HG03342 (cell line): ENCODE results near the gene CAMK1D.

ENCODE experiments used
- ATAC-seq: cut with Tn5 transposase; IDR thresholded peaks from one replicate; pipeline ENCODE4 v1.9.1; 2021; ENCODE audit warnings: mild to moderate bottlenecking, moderate library complexity; ENCODE audit not compliant: unreplicated experiment

The CAMK1D gene

DNA sequence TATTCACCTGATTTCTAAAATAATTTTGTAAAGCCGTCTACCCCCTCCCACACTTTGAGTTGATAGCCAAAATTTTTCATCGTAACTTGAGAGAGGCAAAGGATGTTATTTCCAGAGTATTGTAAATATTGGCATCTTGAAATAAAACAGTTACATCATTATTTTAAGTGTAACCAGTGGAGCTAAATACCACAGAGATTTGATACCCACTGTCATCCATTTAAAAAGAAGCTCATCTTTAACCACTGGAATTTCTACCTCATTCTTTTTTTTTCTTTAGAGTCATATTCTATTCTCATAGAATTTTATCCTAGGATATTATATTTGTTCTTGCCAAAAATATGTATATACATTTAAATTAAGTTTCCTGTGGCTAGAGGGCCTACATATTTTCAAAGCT, 48.6 kb downstream of the CAMK1D start:
- ATAC-seq: no peak

DNA sequence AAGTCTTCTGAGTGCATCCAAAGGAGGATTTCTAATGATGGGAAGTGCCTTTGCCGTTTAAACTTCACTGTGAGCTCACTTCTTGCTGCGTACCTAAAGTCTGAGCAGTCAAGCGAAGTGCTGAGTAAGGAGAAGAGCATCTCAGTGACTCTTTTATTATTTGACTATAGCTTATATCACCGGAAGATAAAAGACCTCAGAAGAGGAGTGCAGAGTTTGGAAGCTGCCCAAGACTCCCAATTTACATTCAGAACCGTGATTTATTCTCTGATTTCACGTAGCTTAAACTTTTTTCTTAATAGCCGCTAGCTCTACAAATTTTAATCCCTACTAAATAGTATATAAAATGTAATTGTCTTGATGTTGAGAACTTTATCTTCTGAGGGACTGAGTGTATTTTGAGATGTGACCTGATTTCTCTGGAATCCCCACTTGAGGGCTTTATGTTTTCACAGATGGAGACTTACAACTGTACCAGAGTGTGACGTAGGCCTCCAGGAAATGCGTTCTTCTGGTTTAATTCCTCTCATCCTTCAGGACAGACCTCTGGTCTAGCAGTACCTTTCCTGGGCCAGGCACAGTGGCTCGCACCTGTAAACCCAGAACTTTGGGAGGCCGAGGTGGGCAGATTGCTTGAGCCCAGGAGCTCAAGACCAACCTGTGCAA, 51.1 kb downstream of the CAMK1D start:
- ATAC-seq: no peak

DNA sequence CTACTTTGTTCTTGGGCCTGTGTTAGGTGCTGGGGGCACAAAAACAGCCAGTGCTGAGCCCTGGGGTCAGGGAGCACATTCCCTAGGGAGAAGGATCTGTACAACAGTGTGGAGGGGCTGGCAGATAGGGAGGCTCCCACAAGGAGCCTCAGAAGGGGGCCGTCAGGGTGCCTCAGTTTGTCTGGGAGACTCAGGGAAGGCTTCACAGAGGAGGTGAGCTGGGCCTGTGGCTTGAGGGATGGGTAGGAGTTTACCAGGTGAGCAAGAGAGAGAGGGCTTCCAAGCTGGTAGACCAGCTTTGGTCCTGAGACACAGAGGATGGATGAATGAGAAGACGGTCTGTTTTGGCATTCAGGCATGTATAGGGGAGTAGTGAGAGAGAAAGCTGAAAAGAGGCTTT, 52.1 kb downstream of the CAMK1D start:
- no peak for ATAC-seq

DNA sequence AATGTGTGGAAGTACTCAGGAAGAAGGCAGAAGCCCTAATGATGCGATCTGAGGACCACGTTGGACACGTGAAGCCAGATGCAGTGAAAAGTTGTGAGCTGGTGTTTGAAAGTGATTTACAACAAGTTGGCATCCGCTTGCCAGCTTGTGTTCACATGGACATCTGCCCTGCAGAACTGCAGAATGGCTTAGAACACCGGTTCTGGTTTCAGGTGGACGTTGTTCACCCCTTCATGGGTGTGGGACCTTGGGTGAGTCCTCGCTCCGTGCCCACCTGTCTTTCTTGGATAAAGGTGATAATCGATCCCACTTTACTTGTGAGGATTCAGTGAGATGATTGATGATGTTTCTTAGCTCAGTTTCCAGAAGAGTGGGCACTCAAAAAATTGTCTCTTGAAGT, 53.8 kb downstream of the CAMK1D start:
- ATAC-seq: no peak

DNA sequence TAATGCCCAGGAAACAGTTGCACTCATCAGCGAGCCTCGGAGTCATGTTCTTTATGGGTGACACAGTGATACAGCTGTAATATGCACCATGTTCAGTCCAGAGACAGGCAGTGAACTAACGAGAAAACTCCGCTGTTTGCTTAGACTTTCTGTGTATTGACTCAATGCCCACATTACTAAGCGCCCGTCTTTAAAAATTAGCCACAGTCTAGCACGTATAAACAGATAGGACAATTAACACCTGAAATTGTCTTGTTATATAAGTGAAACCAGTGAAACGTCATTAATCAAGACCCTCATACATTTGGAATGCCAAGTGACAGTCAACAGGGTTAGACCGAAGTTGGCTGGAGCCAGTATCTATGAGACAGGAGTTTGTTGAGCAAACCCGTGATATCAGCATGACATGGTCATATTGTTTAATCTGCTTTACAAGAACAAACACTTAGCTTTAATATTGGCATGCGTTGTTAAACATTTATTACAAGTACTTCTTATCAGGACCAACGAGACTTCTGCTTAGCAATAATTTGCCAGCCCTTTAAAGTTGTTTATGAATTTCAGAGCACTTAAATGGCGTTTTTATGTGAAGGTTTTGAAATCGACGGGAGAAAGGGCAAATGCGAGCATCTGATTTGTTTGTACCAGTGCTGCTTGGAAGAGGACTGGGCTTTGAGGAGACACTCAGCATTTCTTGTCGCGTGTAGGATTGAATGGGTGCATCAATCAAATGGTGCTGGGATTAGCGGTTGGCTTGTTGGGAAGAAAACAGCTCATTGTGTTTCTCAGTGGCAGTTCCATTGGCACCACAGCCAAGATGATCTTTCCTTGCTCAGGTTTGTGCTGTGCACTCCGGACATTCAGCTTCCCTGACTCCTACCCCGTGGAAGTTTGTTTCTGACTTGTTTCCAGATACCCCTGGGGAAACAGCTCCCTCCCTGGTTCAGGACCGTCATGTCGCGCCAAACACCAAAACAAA, 56.3 kb downstream of the CAMK1D start:
- ATAC-seq: no peak

DNA sequence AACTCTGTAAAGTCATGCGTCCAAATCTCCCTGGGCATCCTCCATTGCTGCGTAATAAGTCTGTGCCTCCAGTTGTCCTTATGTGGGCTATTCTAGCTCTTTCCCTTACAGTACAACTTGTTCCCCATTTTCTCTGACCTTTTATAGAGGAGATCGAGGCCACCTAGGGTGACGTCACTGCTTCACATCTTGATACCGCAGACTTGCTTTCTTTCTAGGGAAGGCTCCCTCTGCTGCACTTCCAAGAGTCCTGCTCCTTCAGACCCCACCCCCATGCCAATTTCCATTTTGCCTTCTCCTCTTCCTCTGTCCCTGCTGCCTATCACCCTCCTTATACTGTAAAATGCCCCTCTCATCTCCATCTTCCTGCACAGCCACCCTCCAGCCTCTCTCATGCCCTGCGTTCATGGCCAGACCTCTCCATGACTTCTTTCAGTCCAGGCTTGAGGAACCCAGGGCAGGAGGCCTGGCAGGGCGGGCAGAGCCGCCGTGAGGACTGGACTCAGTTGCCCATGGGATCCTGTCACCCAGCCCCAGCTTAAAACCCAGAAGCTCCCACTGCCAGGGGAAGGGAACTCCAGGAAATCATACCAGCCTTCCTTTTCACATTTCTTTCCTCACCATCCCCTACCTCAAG, 57.5 kb downstream of the CAMK1D start:
- ATAC-seq: no peak

DNA sequence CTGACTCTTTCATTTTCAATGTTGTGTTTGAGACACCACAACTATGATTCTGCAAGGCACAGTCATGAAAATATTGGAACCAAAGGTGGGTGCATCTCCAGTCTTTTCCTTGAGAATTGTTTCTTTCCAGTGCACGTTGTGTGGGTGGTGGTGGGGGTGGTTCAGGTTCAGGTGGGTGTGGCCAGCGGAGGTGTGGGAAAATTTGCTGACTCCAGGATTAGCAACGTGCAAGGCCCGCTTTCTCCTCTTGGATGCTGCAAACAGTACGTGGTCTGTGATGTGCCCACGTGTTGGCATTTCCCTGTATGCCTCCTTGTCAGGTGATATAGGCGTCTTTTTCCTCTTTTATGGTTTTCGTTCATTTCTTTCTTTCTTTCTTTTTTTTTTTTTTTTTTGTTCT, 59.1 kb downstream of the CAMK1D start:
- no peak for ATAC-seq

DNA sequence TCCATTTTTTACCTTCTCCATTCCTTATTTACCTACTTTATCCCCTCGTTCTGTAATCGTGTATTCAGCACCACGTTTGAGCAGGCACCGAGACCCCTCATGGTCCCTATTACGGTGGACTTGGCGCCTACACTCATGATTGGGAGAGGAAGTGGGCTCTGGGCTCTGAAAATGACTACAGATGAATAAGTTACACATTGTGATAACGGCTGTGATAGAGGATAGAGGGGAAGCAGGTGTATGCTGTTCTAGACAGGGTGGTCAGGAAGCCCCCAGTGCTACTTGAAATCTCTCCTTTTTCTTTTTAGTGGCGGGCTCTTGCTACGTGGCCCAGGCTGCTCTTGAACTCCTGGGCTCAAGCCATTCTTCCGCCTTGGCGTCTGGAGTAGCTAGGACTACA, 59.8 kb downstream of the CAMK1D start:
- no peak for ATAC-seq

DNA sequence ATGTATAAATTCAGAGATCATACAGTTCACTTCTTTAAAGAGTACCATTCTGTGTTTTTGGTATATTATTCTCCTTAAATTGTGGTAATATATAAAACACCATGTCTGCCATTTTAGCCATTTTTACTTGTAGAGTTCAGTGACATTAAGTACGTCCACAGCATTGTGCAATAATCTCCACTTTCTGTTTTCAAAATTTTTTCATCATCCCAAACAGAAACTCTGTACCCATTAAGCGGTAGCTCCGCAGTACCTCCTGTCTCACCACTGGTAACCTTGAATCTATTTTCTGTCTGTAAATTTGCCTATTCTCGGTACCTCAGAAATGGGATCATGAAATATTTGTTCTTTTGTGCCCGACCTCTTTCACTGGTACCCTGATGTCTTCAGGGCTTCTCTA, 60.3 kb downstream of the CAMK1D start:
- ATAC-seq: no peak

DNA sequence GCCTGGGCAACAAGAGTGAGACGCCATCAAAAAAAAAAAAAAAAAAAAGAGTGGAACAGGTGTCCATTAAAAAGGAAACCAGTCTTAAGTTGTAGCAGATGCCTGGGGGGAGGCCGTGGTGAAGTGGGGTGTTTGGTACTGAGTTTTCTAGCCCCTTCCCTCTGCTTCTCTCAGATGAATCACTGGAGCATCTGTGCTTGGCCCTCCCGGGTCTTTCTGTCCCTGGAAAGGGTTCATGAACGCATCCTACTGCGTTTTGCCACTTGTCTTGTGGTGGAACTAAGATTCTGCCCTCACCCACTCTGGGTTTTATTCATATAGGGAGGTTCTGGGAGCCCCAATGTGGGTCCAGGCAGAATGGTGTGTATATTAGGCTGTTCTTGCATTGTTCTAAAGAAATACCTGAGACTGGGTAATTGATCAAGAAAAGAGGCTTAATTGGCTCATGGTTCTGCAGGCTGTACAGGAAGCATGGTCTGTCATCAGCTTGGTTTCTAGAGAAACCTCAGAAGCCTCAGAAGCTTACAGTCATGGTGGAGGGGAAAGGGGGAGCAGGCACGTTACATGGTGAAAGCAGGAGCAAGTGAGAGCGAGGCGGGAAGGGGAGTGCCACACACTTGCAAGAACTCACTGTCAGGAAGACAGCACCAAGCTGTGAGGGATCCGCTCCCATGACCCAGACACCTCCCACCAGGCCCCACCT, 63.5 kb downstream of the CAMK1D start:
- ATAC-seq: no peak

DNA sequence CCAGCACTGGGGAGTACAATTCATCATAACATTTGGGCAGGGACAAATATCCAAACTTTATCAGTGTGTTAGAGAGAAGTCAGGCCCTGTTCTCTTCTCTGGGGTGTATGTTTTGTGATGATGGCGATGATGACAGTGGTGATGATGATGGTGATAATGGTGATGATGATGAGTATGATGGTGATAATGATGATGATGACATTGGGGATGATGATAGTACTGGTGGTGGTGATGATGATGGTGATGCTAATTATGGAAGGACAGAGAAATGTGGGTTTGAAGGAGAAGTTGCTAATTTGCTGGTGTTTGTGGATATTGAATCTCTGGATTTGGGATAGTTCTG, 64.0 kb downstream of the CAMK1D start:
- ATAC-seq: no peak

DNA sequence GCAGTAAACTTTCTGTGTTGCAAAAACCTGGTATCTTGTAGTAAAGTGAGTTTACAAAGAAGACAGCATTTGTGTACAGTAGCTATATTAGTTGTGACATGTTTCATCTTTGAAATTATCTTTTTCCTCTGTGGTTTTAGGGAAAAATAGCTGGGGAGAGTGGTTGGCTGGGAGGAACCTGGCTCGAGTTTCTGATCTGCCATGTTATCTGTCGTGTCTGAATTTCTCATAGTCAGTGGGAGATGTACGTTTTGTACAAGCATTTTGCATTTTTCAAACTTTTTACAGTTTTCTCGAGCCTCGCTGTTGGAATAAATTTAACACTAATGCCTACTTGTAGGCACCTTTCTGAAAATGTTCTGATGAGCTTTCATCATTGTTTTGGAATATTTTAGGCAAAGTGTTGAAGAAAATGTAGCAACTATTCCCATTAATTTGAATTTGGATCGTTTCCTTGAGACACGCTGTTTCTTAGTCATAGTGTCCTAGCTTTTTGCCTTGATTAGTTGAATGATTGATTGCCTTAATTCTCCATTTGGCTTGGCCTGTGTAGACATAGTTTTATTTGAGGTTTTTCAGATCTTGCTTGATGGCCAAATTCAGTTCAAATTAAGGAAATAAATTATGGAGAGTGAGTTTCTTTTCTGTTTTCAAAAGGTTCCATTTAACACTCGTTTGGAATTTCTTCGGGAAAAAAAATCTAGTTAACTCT, 65.1 kb downstream of the CAMK1D start:
- no peak for ATAC-seq

DNA sequence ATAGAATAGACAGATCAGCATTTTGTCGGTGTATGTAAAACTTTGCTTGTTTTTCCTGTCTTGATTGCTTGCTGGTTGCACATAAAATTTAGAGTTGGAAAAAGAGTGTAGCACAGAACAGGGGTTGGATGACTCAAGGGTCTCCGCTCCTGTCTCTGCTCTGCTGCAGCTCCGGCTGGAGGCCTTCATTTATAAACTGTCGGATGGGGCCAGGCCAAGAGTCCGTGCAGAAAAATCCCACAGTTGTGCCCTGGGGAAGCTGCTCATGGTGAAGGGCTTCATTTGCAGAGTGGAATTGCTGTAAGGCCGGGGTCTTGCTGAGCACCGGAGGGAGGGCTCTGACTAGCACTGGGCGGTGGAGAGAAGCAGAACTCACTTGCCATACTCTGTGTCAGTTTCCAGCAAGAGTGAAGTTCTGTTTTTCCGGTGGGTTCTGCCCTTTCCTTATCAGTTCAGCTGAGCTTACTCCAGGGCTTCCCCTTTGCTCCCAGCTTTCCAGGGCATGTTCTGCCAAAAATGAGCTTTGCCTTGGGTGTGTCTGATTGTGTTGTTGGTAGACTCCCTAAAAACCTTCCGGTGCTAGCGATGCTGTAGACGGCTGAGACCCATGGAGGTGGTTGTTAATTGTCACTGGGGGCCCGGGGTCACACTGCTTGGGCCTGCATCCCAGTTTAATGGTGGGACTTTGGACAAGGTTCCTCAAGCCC, 67.2 kb downstream of the CAMK1D start:
- no peak for ATAC-seq

DNA sequence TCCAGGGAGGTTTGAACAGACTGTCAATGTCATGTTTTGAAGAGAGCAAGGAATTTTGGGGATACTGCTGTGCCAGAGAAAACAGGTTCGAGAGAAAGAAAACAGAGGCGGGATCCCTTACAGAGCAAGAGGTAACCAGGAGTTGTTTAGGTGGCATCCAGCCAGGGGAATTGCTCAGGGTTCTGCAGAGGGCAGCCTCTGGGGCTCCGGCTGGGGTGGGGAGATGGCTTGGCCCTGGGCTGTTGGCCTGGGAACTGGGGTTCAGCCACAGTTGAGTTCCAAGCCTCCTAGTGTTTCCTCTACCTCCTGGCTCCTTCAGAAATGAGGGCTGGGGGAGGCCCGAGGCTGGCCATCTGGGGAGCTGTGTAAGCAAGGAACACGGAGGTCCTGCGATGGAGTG, 68.0 kb downstream of the CAMK1D start:
- ATAC-seq: no peak

DNA sequence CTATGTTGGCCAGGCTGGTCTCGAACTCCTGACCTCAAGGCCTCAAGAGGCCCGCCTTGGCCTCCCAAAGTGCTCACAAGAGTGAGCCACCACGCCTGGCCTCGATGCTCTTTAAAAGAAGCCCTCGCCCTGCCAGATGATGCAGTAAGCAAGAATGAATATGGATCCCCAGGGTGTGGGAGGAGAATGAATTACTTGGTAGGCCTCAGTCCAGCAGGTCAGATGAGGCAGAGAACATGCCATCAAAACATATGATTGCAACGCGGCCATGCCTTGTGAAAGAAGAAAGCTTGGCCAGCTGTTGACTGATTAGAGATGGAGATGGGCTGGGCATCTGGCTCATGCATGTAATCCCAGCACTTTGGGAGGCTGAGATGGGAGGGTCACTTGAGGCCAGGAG, 68.7 kb downstream of the CAMK1D start:
- ATAC-seq: no peak

DNA sequence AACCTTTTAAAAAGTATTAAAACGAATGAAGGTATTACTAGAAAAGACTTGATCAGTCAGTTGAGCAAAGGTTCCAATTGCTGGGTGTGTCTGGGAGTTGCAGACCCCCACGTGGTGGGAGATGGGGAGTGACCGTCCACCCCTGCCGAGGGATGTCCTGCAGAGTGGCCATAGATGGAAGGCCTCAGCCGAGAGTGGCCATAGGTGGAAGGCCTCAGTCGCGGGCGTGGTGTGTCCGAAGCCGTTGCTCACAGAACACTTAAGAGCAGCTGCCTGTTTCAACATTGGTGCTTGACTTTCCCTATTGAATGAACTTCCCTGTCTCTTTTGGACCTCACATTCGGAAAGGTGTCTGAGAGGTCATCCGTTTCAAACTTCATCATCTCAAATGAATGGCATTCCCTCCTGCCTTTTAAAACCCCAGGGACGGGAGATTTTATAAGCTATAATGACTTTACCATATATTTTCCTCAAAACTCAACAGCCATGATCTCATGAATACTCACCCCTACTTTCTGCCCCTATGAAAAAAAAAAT, 69.4 kb downstream of the CAMK1D start:
- no peak for ATAC-seq

DNA sequence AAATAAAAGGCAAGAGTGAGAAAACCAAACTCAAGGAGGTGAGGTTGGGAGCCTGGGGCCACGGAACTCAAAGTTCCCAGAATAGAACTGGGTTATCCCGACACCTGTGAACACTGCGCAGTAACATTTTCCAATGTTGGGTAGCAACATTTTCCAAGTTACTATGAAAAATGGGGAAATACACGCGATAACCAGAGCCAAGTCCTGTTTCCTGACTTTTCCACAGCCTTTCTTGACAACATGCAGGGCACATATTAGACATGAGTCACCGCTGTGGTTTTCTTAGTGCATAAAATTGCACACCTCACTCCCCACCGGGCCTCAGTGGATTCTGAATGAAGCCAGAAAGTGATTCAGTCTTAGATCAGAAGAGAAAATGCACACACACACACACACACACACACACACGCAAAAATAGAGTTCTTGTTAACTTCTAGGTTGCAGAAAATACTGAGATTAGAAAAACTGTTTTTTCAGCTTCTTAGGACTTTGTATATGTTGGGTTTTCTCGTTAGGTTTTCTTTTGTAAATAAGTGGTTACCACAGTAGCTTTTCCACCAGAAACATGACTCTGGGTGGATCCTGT, 70.0 kb downstream of the CAMK1D start:
- ATAC-seq: no peak

DNA sequence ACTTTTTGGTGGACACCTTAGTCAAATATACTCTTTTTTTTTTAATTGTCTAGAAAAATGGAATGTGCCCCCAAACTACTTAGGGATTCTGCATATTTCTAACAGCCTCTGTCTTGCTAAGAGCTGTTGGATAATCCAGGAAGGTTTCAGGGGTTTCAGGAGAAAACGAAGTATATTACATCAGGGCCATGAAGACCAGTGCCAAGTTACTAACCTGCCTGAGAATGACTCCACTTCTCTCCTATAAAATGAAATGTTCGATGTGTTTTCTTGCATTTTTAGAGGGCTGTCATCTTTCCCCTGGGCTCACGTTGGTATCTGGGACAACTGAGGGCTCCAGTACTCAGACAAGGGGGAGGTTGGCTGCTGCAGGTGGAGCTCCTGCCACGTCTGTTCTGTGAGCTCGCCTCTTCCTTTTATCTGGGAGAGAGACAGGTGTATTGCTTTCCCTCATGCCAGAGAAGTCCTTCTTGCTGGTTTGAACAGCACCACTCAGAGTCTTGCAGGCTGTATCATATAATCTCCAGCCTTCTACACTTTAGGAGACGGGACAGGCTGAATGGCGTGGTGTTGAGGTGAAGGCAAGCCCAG, 71.3 kb downstream of the CAMK1D start:
- no peak for ATAC-seq

DNA sequence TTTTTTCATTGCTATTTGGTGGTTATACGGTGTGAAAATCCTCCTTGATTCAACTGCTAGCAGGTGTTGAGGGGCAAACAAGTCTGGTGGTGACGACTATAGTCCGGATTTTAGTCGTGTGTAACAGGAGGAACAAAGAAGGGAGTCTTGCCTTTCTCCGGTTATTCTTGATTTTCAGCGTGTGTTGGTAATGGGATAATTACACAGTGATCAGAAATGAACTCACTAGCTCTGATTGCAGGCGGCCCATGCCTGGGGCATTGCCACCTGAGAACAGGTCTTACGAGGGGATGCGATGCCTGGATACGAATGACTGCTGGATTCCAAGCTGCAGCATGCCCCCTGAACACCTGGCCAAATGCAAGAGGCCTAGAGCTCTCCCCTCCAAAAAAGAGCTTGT, 72.8 kb downstream of the CAMK1D start:
- no peak for ATAC-seq
